Activated CD4-positive, alpha-beta T cell treated with anti-CD3 and anti-CD28 coated beads, Interleukin-2, amount 50 U/mL, for 48 hours (primary cell): ENCODE results near the gene MCAT.

Experiments
- DNase-seq, 2 experiments: peaks; one replicate each; pipeline ENCODE4 v3.0.0-alpha.2; 2020

MCAT gene, protein sequence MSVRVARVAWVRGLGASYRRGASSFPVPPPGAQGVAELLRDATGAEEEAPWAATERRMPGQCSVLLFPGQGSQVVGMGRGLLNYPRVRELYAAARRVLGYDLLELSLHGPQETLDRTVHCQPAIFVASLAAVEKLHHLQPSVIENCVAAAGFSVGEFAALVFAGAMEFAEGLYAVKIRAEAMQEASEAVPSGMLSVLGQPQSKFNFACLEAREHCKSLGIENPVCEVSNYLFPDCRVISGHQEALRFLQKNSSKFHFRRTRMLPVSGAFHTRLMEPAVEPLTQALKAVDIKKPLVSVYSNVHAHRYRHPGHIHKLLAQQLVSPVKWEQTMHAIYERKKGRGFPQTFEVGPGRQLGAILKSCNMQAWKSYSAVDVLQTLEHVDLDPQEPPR

DNA sequence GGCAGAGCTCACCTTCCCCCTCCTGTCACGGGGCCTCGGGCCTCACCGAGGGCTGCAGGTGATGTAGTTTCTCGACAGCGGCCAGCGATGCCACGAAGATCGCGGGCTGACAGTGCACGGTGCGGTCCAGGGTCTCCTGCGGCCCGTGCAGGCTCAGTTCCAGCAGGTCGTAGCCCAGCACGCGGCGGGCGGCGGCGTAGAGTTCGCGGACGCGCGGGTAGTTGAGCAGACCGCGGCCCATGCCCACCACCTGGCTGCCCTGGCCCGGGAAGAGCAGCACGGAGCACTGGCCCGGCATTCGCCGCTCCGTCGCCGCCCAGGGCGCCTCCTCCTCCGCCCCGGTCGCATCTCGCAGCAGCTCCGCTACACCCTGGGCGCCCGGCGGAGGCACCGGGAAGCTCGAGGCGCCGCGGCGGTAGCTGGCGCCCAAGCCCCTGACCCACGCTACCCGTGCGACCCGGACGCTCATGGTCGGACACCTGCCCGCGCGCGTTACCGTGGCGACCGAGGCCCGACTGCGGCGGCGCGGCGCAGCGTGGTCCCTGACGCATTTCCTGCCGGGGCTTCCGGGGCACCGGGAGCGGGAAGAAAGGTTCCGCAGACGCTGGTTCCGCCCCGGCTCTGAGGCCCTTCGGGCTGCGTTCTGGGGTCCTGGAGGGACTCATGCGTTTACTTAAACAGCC, at the start of gene MCAT:
TSS of gene MCAT (minus strand) at position 519 of the 683 bp plus-strand sequence. CDS start at position 469, 50 bp downstream.
- DNase-seq, result peak; percentile 82 to 87

DNA sequence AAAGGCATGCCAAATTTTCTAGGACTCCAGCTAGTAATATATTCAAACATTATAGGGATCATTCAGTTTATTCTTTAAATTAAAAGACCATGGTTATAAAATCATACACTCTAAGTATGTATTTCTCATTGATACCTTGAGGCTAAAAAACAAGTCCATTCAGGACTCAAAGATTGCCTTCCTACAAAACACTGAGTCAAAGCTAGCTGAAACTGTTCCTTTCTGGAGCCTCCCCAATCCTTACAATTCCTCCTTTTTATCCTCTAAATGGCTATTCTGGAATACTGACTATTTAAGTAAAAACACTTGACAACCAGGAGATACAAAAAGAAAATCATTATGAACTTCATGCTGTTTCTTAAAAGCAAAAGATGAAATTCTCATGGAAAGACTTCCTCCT, 48.6 kb upstream of the MCAT start:
- no peak for DNase-seq

DNA sequence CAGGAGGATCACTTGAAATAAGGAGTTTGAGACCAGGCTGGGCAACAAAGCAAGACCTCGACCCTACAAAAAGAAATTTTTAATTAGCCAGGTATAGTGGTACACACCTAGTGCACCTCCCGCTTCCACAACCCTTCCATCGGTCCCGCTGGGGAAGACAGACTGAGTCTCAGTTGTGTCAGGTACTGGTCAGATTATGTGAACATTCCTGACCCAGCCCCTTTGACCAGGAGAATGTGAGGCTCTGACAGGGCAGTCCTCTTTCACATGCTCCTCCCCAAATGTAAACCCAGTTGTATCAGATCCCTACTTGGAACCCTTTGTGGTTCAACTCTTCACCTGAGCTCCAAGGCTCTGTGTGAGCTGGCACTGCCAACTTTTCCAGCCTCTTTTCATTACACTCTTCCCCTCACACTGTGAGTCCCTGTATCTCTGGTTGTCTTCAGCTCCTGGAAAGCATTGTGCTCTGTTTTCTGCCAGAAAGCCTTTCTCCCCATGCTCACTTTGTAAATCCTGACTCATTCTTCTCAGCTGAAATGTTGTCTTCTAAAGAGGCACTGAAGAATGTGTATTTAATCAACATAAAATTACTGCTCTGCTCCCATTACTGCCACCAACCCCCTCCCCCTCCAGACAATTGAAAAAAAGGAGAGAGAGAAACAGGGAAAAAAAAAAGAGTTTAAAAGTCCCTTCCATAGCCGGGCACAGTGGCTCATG, 45.8 kb upstream of the MCAT start:
- no peak for DNase-seq

DNA sequence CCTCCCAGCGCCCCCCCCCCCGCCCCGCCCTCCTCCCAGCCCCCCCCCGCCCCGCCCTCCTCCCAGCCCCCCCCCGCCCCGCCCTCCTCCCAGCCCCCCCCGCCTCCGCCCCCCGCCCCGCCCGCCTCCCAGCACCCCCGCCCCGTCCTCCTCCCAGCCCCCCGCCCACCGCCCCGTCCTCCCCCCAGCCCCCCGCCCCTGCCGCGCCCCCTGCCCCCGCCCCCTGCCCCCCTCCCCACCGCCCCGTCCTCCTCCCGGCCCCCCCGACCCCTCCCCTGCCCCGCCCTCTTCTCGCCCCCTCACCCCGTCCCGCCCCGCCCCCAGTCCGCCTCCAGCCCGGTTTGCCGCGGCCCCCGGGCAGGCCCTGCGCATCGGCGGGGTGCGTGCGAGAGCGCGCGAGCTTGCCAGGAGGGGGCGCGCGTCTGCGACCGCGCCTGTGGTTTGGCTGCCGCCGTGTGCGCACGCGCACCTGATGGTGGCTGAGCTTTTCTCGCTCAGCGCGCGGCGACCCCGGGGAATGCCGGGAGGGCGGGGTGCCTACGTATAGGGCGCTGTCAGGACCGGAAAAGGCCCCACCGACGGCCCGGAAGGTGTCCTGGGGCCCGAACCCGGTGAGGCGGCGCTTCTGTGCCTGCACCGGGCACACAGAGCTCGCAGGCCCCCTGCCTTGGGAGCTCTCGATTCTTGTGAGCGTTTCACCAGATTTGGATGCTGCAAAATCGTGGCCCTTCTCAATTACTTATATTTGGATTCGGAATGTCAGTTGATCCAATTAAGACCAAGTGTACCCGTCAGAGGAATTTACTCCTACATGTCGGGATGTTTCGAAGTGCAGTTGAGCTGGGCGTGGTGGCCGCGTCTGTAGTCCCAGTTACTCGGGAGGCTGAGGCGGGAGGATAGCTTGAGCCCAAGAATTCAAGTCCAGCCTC, 44.2 kb upstream of the MCAT start:
- peak; percentile 94 to 96 for DNase-seq

DNA sequence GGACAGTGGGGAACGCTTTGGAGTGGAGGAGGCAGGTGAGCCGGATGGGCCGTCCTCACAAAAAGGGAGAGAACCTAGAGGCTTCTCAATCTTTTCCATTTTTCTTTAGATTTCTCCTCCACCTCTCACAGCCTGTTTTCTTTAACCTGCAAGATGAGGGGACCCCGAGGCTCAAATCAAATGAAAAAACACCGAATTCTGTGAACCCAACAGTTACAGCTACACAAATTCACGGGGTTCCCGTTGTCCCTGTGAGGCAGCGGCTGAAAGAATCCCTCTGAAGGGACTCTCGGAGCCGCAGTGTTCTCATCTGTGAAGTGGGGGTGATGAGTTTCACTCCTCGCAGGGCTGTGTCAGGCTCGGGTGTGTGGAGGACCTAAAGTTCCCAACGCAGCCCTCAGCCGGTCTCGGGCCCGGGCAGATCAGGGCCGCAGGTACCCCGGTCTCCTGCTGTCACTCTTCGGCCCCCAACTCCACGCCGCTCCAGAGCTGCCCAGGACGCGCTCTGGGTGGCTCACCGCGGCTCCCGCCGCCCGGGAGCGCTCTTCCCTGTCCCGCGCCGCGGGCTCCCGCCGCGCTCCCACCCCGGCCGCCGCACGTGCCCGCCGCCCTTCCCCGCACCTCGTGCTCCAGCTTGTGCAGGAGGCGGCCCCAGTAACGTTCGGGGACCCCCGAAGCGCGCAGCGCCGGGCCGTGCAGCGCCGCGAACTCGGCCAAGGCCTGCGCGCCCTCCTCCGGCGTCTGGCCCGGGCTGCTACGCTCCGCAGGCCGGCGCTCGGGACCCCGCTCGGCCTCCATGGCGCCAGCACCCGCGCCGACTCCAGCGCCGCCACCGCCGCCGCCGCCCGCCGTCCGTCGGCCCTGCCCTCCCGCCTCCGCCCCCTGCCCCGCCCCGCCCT, 43.3 kb upstream of the MCAT start, which contains the start of gene TTLL12:
TSS of gene TTLL12 (minus strand) at position 863 of the 899 bp plus-strand sequence. CDS start at position 798, 65 bp downstream.
- DNase-seq, result peak; percentile 48 to 52

DNA sequence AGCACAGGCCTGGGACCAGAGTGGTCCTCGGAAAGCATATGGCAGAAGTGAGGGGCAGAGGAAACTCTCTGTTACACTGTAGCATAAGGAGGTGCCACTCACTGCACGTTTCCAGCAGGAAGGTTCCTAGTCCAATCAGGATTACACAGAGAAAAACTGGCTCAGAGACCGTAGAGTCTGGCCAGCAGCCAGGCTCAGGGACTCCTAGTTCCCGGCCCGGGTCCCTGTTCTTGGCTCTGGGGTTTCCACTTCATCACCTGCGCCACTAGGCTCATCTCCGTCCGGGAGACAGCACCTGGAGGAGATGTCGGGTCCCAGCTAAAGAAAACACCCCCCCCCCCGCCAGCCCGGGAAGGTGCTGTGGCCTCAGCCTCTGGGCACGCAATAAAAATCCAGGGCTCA, 42.7 kb upstream of the MCAT start:
- no peak for DNase-seq

DNA sequence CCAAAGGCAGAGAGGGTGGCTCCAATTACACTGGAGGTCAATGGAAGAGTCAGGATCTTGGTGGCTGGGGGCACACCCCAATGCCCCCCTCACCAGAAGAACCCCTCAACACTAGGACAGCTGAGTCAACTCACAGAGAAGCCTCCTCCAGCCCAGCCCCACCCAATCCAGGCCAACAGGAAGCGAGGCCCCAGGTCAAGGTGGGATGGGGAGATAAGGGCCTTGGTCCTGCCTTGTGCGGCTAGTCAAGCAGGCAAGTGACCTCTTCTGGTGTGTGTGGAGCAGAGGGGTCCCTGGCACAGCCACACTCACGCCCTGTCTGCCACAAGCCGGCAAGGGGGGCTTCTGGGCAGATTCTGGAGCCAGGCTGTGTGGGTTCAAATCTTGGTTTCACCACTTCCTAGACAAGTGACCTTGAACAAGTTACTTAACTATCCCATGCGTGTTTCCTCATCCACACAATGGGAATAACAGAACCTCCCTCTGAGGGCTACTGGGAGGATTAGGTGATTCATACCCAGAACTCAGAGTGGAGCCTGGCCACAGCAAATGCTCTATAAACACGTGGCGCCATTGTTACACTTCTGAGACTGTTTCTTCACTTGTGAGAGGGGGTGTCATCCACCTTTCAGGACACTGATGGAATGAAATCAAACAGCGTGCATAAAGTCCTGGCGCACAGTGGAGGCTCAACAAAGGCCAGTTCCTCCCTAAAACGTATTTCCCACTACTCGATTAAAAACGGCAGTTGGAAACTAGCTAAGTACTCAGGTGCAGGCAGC, 40.5 kb upstream of the MCAT start:
- DNase-seq, result no peak

DNA sequence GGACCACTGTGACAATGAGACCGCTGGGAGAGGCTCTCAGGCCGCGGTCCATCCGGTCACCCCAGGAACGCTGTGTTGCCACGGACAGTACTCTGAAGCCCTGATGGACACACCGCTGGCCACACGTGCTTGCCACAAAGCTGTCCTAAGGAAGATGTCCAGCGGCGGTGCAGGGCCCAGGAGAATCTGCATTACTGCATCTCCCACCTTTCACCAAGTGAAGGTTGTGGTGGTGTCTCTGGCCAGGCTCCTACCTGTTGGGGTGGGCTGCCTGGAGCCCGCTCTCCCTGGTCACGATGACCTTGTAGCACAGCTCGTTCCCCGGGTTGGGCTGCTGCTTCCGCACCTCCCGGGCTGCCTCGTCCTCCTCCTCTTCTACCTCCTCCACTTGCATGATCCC, 39.5 kb upstream of the MCAT start:
- DNase-seq, result no peak

DNA sequence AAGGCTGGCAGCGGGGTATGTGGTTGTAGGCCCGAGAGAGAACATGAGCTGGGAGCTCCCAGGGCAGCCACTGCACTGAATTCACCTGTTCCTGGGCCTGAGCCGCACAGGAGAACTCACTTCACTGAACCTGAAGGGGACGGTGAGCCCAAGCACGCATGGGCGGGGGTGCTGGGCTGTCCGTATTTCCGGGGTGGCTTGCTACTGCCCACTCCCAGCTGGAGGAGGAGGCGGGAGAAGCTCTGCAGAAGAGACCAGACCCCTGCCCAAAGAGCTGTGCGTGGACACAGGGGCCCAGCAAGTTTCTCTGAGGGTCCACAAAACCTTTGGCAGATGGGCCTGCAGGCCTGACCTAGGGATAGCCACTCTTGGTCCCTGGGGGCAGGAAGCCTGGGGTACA, 38.9 kb upstream of the MCAT start:
- DNase-seq, result no peak

DNA sequence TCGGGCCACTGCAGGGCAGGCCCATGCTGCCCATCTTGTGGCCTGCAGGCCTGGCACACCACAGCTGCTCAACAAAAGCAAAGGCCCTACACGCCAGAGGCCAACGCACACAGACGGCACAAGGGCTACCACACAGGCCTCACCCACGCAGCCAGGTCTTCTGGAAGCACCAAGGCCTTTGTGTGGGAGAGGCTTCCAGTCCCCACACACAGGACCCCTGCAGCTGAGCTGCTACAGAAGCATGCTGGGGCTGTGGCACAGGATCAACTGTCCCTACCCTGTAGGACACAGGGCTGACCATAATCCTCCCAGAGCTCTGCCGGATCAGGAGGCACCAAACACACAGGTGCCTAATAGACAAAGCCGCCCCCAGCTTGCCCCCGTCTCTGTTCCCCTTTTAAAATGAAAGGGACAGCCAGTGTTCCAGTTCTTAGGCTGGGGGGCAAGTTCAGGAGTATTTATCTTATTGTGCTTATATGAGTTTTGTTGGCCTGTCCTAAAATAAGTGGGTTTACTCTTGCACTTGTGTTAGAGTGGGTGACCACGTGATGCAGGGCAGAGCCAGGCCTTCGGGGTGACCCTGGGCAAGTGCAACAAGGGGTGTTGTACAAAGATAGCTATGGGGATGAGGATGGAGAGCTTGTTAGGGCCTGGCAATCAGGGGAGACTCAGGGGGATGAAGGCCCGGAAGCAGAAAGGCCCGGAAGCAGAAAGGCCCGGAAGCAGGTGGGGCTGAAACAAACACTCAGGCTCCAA, 38.3 kb upstream of the MCAT start:
- no peak for DNase-seq

DNA sequence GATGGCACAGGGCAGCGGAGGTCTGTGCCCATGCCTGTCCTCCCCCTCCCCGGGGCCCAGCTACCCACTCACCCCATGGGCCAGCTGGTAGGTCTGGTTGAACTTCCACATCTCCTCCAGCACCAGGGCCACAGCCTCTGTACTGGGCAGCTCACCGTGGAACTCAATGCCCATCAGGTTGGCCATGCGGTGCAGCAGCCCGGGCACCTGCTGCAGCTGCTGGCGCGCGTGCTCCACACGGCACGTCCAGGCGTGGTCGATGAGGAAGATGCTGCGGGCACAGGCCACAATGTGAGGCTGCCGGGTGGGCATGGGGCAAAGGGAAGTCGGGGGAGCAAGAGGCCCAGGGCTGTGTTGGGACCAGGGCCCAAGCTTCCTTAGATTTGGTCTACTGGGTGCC, 37.5 kb upstream of the MCAT start:
- no peak for DNase-seq

DNA sequence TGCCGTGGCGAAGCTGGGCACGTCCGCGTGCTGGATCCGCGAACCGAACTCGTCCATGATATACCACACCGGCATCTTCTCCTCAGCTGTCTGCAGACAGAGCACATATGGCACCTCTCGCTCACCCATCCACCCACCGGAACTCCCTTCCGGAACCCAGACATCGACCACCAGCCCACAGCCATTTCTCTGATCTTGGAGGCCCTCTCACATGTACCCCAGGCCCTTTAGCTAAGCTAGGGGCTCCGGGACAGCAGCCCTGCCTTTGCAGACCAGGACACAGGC, 36.7 kb upstream of the MCAT start:
- DNase-seq, result no peak

DNA sequence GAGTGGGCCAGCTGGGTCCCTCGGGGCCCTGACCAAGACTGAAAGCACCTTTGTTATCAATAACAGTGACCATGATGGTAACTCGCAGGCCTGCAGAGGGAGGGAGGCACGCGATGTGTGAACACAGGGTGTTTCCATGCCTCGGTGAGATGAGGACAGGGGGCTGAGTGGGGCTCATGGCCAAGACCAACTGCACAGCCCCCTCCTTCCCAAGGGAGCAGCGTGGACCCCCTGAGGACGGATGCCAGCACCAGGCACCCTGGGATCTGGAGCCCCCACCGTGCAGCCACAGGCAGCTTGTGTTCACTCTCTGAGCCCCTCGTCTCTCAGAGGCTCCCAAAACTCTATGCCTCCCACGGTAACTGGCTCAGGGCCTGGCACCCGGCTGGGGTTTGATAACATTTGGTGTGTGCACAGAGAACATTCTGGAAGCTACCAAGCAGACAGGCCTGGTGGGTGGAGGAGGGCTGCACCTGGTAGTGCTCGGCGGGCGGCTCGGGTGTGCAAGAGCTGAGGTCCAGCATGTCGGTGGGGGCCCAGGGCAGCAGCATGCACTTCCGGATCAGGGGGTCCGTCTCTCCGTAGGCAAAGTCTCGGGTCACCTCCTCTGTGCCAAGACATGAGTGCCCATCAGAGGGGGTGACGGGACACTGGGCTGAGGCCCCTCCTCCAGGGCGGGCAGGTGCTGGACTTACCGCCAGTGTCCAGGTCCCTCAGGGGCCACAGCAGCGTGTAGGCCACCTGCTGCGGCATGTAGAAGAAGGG, 36.1 kb upstream of the MCAT start:
- DNase-seq, result no peak

DNA sequence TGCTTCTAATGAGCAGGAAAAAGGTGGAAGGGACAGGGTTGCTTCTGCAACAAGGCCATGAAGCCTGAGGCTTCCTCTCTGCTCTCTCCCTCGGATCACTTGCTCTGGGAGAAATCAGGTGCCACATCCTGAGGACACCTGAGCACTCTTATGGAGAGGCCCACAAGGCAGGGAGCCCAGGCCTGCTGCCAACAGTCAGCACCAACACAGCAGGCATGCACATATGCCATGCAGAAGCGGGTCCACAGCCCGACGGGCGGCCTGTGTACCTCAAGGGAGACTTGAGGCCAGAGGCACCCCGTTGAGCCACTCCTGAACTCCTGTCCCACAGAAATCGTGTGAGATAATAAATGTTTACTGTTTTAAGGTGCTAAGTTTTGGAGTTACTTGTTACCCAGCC, 34.3 kb upstream of the MCAT start:
- no peak for DNase-seq

DNA sequence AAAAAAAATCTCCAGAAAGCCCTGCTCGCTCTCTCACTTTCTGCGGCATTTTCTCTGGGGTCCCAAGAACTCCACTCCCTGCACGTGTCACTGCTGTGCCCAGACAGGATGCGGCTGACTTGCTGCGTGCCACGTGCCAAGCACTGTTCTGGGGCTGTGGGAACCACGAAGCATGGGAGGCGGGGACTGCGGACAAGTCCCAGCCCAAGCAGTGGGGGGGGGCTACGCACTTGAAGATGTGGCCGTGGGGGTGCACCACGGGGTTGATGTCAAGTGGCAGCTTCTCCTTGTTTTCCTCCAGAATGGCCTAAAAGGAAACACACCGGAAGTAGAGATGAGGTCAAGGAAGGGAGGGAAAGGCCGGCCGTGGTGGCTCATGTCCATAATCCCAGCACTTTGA, 32.9 kb upstream of the MCAT start:
- DNase-seq, result no peak

DNA sequence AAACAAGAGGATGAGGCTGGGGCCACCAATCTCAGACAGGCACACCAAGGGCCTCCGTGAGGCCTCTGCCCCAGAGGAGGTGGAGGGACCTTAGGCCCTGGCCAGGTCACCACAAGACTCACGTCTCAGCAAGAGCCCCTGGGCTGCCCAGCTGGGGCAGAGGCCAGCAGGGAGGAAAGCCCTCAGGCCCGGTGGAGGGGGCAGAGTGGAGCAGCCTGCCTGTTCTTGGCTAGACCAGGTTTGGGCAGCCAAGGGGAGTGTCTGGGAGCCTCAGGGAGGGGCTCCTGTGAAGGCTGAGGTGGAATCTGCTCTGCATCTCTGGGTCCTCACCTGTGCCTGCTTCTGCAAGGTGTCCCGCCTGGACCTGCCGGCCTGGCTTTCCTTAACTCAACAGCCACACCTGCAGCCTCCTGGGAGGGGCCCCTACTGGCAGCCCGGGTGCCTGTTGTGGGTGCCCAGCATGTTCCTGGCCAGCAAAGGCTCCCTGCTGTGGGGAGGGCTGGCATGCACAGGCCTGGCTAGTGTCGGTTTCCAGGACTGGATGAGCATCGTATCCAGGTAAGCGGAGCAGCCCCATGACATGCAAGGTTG, 31.8 kb upstream of the MCAT start:
- DNase-seq, result no peak

DNA sequence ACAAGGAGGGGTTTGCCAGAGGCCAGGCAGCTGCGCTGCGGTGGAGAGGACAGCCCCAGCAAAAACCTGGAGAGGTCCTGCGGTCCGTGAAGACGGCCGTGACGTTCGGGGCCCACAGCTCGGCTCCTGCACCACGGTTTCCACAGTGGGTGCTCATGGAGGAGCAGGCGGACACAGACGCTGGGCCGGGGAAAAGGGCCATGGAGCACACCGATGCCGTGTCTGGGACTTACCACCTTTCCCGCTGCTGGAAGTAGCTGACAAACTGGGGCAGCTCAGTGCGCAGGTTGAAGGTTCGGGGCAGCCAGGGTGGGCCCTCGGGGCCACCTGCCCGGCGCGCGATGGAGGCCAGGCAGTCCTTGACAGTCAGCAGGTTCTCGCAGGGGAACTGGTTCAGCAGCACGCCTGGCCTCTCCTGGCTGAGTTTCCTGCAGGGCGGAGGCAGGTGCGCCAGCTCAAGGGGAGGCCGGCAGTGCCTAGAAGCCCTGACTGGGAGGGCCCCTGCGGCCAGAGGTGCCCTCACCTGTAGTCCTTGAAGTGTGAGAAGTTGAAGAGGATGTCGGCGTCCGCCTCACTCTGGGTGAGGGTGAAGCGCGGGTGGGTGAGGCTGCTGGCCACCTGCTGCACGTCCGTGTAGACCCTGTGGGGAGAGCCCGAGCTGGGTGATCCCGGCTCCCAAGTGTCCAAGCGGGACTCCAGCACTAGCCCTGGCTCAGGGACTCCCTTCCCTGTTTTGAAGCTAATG, 30.9 kb upstream of the MCAT start:
- no peak for DNase-seq

DNA sequence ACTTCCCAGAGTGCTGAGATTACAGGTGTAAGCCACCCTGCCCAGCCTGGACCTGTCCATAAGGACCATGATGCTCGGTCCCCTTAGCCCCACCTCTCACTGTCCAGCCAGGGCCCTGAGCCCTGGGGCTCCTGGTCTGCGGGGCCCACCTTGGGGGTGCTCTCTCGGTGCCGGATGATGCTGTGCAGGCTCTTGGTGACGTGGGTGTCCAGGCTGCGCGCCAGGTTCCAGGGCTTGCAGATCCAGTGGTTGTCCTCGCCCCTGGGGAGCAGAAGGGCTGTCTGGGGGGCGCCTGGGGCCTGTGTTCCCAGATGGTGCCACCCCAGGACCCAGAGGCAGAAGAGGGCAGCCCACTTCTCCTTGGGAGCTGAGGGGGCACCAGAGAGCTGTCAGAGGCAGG, 30.4 kb upstream of the MCAT start:
- no peak for DNase-seq
